Measurements from ENCODE around the gene BIN2. TPM values are rescaled to one million over a fixed set of nuclear protein-coding genes. Genes with fewer than 3 reads are reported as not detected.

BIN2 gene
- total RNA-seq, result 10 to 100 TPM in 1 of 2 donors, 1 to 10 TPM in 1; 4.6 to 11.9 TPM

GRCh38 chr12:51323966-51324895, at the start of gene BIN2:
Gene BIN2 (minus strand): TSS chr12:51324174. CDS start chr12:51324102, 72 bp downstream.
- H3K27ac ChIP-seq, result peak within 1 kb of the TSS in 1 of 2 donors; percentile 41
- ATAC-seq (ENCODE audit: insufficient number of reproducible peaks, low FRiP score, low read depth), result no peak

GRCh38 chr12:51373187-51373586, 49.2 kb upstream of the BIN2 start:
- Histone ChIP-seq H3K27me3 (replicated peaks; ENCODE audit: insufficient read depth) (no peaks in the 10 kb centered on the region), H3K9me3 (no peaks in the 10 kb centered on the region), H3K36me3 (no peaks in the 10 kb centered on the region), H3K27ac (no peak overlapping the region), H3K4me1 (ENCODE audit: control insufficient read depth in 1 of 2, low read depth in 2 of 2) (peaks cover 0 to 20% of the 10 kb centered on the region in 2 donors), H3K4me3 (no peak overlapping the region)
- ATAC-seq (ENCODE audit: insufficient number of reproducible peaks, low FRiP score, low read depth), result no peak
- TF ChIP-seq CTCF (IDR thresholded peaks at IDR 0.05), result no peak
- no peak for DNase-seq (ENCODE audit: low spot score)

More at GRCh38 chr12:51323966-51324895, at the start of gene BIN2:
- no peaks in the 10 kb centered on the region for H3K27me3 ChIP-seq (replicated peaks; ENCODE audit: insufficient read depth)
- H3K36me3 ChIP-seq, result no peaks in the 10 kb centered on the region
- no peak for DNase-seq (ENCODE audit: low spot score)
- no peaks in the 10 kb centered on the region for H3K9me3 ChIP-seq
- peak within 1 kb of the TSS; percentile 65 for H3K4me3 ChIP-seq
- H3K4me1 ChIP-seq (ENCODE audit: control insufficient read depth in 1 of 2, low read depth in 2 of 2), result peaks cover 0 to 15% of the 10 kb centered on the region in 2 donors
- no peak for TF ChIP-seq CTCF (IDR thresholded peaks at IDR 0.05)

- Histone ChIP-seq H3K4me3 (no peak overlapping the region), H3K36me3 (no peaks in the 10 kb centered on the region), H3K4me1 (ENCODE audit: control insufficient read depth in 1 of 2, low read depth in 2 of 2) (peaks cover 0 to 20% of the 10 kb centered on the region in 2 donors), H3K9me3 (no peaks in the 10 kb centered on the region), H3K27ac (peak overlapping the region; percentile 29 to 73), H3K27me3 (replicated peaks; ENCODE audit: insufficient read depth) (no peaks in the 10 kb centered on the region)
- no peak for ATAC-seq (ENCODE audit: insufficient number of reproducible peaks, low FRiP score, low read depth)
- no peak for DNase-seq (ENCODE audit: low spot score)
- TF ChIP-seq CTCF (IDR thresholded peaks at IDR 0.05), result no peak
These were observed 48.0 kb upstream of the BIN2 start for GRCh38 chr12:51372021-51372420.

DNA sequence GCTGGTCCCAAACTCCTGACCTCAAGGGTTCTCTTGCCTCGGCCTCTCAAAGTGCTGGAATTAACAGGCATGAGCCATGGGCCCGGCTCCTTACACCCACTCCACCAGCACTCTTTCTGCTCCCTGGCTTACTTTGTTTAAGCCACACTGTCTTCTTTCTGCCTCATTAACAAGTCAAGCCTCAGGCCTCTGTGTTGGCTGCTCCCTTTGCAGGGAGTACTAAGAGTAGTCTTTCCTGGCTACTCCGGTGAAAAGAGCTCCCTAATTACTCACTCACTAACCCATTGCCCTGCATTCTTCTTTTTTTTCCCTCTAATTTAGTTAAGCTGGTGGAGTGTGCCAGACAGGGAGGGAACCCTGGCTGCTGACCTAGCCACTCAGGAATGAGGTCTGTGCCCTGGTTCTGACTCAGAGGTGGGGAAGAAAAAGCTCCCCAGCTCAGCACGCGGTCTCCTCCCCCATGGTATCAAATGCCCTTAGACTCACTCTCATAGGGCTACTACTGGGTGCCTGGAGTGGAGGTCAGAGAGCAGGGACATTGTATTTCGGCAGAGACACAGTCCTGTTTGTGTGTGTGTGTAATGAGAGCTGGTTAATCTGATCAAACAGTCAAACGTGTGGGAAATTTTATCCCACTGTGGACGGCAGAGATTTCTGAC, 47.5 kb upstream of the BIN2 start:
- peaks cover 0 to 20% of the 10 kb centered on the region in 2 donors for H3K4me1 ChIP-seq (ENCODE audit: control insufficient read depth in 1 of 2, low read depth in 2 of 2)
- TF ChIP-seq CTCF (IDR thresholded peaks at IDR 0.05), result no peak
- H3K27me3 ChIP-seq (replicated peaks; ENCODE audit: insufficient read depth), result no peaks in the 10 kb centered on the region
- H3K4me3 ChIP-seq, result peak overlapping the region; percentile 30
- no peaks in the 10 kb centered on the region for H3K36me3 ChIP-seq
- H3K9me3 ChIP-seq, result no peaks in the 10 kb centered on the region
- H3K27ac ChIP-seq, result peak overlapping the region; percentile 29 to 73
- DNase-seq (ENCODE audit: low spot score), result peak; percentile 36
- peak; percentile 82 for ATAC-seq (ENCODE audit: insufficient number of reproducible peaks, low FRiP score, low read depth)

- DNase-seq (ENCODE audit: low spot score), result no peak
- TF ChIP-seq CTCF (IDR thresholded peaks at IDR 0.05), result no peak
- peaks cover 0 to 20% of the 10 kb centered on the region in 2 donors for H3K4me1 ChIP-seq (ENCODE audit: control insufficient read depth in 1 of 2, low read depth in 2 of 2)
- H3K27me3 ChIP-seq (replicated peaks; ENCODE audit: insufficient read depth), result no peaks in the 10 kb centered on the region
- no peak overlapping the region for H3K4me3 ChIP-seq
- no peaks in the 10 kb centered on the region for H3K9me3 ChIP-seq
- H3K27ac ChIP-seq, result no peak overlapping the region
- no peak for ATAC-seq (ENCODE audit: insufficient number of reproducible peaks, low FRiP score, low read depth)
- no peaks in the 10 kb centered on the region for H3K36me3 ChIP-seq
These were observed 46.7 kb upstream of the BIN2 start for GRCh38 chr12:51370667-51371066.

Measured in thoracic aorta (tissue), 2 donors.